ENCODE data around the gene COX6B2.

COX6B2 gene

DNA sequence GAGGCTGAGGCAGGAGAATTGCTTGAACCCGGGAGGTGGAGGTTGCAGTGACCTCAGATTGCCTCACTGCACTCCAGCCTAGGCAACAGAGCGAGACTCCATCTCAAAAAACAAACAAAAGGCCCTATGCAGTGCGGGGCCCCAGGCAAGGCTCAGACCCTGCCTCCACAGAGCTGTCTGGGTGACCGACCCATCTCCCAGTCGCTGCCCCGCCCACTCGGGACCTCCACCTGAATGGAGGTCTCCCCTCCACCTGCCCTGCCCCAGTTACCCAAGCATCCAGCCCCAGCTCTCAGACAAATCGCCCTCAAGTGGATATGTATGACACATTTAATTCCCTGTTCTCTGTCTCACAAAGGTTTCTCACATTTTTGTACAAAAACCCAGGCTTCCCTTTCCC lies 10.7 kb upstream of the COX6B2 start:
- no peak overlapping the region for H3K27ac ChIP-seq
- TF ChIP-seq, protein P1, sequence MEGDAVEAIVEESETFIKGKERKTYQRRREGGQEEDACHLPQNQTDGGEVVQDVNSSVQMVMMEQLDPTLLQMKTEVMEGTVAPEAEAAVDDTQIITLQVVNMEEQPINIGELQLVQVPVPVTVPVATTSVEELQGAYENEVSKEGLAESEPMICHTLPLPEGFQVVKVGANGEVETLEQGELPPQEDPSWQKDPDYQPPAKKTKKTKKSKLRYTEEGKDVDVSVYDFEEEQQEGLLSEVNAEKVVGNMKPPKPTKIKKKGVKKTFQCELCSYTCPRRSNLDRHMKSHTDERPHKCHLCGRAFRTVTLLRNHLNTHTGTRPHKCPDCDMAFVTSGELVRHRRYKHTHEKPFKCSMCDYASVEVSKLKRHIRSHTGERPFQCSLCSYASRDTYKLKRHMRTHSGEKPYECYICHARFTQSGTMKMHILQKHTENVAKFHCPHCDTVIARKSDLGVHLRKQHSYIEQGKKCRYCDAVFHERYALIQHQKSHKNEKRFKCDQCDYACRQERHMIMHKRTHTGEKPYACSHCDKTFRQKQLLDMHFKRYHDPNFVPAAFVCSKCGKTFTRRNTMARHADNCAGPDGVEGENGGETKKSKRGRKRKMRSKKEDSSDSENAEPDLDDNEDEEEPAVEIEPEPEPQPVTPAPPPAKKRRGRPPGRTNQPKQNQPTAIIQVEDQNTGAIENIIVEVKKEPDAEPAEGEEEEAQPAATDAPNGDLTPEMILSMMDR (IDR thresholded peaks at IDR 0.05) = no peak
- TF ChIP-seq ZFX (IDR thresholded peaks at IDR 0.05; ENCODE audit: borderline replicate concordance) = no peak

DNA sequence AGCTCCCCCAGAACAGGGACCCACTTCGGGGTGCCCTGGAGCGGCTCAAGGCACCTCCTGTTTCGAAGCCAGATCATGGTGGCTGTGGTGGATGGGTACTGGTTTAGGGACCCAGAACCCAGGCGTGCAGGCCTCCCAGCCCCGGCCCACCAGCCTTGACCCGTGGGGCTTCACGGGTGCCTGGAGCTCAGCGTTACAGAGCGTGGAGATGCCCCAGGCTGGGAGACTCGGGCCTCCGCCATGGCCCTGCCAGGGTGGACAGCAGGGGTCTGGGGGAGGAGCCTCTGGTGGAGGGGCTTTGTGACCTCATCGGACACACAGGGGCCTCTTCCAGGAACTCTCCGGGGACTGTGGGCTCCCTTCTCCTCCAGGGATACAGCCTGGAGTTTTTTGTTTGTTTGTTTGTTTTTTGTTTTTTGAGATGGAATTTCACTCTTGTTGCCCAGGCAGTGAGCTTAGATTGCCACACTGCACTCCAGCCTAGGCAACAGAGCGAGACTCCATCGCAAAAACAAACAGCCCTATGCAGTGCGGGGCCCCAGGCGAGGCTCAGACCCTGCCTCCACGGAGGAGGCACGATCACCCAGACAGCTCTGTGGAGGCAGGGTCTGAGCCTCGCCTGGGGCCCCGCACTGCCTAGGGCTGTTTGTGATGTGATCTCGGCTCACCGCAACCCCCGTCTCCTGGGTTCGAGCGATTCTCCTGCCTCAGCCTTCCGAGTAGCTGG lies 8.6 kb upstream of the COX6B2 start, which contains the start of gene GARIN5B:
Gene GARIN5B (minus strand): TSS at position 271 of the 727 bp plus-strand sequence. CDS start 194 bp downstream, at position 77.
- TF ChIP-seq ZFX (IDR thresholded peaks at IDR 0.05; ENCODE audit: borderline replicate concordance) = no peak
- TF ChIP-seq, protein P1 (IDR thresholded peaks at IDR 0.05) = no peak
- H3K27ac ChIP-seq = no peak within 1 kb of the TSS

DNA sequence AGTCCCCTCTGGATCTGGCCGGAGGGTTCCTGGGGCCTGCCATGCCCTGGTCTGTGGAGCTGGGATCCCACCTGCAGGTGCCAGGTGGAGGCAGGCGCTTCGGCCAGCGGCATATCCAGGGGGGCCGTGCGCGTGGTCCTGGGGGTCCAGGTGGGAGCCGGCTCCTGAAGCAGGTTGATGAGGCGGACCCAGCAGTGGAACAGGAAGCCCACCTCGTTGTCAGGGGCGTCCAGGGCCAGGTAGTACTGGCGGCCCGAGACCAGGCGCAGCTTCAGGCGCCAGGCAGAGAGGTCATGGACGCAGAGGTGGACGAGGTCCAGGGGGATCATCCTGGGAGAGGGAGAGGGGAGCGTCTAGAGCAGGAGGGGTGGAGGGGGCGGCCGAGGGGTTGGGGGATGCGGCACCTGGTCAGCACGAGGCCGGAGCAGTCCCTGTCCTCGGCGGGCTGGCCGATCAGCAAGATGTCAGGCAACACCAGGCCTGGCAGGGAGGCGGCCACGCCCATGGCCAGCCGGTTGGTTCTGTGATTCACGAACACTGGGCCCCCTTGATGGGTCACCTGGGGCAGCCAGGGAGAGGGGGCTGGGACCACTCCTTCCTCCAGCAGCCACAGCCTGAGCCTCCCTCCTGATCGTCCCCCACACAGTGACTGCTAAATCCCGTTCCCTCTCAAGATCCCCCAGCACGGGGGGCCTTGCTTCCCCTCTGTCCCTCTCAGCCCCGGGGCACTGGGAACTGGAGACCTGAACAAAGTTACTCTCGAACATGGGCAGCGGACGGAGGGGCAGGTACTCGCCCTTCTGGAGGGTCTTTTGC lies 7.9 kb upstream of the COX6B2 start:
- no peak for TF ChIP-seq ZFX (IDR thresholded peaks at IDR 0.05; ENCODE audit: borderline replicate concordance)
- TF ChIP-seq, protein P1 (IDR thresholded peaks at IDR 0.05) = no peak
- no peak overlapping the region for H3K27ac ChIP-seq

DNA sequence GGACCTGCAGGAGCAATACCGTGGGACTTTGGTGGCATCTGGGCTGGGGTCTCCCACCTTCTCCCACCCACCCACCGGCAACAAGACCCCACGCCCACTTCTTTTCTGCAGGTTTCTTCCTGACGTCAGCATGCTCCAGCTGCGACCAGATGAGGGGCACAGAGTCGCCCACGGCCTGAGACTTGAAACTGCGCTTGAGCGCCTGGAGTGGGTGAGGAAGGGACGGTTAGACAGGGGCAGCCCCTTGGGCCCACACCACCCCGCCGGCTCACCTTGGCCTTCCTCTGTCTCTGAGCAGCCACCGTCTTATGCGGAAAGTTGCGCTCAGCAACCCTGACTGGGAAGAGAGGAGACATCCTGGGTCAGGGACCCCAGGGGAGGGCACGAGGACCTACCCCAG lies 6.4 kb upstream of the COX6B2 start:
- TF ChIP-seq, protein P1 (IDR thresholded peaks at IDR 0.05) = no peak
- no peak for TF ChIP-seq ZFX (IDR thresholded peaks at IDR 0.05; ENCODE audit: borderline replicate concordance)
- H3K27ac ChIP-seq = no peak overlapping the region

DNA sequence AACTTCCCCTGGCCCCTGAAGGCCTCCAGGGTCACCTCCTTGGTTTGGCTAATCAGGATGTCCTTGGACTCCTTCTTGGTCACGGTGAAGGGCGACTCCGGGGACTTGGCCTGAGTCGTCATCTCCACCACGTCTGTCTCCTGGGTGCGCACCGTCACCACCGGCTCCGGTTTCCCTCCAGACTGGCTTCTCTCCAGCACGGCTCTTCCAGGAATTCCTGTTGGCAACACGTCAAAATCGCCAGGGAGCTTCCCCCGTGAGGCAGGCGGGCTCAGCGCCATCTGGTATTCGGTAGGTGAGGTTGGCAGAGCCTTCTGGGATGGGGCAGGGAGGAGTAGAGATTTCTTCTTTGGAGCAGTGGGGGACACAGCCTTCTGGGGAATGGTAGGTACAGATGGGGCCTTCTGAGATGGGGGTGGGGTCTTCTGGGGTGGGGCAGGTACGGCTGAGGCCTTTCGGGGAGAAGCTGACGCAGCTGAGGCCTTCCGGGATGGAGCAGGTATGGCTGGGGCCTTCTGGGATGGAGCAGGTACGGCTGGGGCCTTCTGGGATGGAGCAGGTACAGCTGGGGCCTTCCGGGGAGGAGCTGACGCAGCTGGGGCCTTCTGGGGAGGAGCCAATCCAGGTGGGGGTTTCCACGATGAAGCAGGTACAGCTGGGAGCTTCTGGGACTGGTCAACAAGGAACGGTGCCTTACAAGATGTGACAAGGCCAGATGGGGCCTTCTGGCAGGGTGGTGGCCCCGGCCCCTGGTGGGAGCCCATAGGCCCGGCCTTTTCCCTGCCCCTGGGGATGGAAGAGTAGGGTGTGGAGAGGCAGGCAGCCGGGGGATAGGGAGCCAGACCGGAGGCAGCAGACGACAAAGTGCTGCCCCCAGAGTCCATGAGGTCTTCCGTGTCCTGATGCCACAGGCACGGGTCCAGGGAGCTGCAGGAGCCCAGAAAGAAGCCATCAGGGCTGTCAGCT lies 4.7 kb upstream of the COX6B2 start:
- no peak overlapping the region for H3K27ac ChIP-seq
- no peak for TF ChIP-seq ZFX (IDR thresholded peaks at IDR 0.05; ENCODE audit: borderline replicate concordance)
- TF ChIP-seq, protein P1 (IDR thresholded peaks at IDR 0.05) = no peak

DNA sequence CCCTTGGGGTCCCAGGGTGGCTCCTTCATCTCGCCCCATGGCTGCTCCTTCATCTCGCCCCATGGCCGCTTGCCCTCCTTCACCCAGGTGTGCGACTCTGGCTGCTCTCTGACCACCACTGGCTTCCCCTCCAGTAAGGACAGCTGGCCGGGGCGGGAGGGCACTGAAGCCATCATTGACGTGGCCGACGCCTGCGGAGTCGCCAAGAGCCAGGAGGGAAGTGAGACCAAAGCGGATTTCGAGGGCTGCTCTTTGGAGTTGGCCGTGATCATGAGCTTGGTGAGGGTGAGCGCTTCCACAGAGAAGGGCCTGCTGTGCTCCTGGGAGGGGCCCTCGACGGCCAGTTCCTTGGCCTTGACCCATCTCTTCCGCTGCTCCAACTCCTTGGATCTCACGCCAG lies 4.0 kb upstream of the COX6B2 start:
- TF ChIP-seq ZFX (IDR thresholded peaks at IDR 0.05; ENCODE audit: borderline replicate concordance) = no peak
- TF ChIP-seq, protein P1 (IDR thresholded peaks at IDR 0.05) = no peak
- no peak overlapping the region for H3K27ac ChIP-seq

All from 22Rv1 (cell line).